UCSD-AML1 (cell line): ENCODE results near the gene SLC6A18.

Experiments used
- DNase-seq: peaks from one replicate; lab custom pipeline; 2025; ENCODE audit not compliant: unreplicated experiment; lab: John Stamatoyannopoulos, UW

Gene SLC6A18

DNA sequence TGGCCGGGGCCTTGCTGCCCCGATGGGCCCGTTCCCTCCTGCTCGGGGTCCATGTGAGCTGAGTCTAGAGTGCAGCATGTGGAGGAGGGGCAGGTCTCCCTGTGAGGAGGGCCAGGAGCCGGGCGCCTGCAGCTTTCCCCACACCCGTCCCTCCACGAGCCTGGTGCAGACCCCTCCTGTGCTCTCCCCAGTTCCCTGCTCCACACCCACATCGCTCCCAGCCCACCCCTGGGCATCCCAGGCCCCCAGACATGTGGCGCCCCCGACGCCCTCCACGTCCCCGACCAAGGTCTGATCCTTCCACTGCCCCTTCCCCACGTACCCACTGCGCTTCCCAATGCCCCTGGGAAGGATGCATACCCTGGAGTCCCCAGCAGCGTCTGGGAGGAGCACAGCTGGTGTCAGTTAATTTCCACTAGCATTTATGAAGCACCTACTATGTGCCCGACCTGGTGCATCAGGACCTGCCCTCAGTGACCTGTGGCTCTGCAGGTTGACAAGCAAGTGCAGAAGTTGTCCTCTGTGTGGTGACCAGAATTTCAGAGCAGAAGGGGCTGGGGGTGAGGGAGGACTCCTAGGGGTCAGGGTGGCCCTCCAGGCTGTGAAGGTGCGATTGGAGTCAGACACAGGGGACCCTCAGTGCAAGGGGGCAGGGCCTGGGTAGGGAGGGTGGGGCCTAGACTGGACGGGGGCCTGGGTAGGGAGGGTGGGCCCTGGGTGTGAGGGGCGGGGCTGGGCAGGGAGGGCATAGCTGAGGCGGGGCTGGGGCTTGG, 10.8 kb upstream of the SLC6A18 start:
- no peak for DNase-seq

DNA sequence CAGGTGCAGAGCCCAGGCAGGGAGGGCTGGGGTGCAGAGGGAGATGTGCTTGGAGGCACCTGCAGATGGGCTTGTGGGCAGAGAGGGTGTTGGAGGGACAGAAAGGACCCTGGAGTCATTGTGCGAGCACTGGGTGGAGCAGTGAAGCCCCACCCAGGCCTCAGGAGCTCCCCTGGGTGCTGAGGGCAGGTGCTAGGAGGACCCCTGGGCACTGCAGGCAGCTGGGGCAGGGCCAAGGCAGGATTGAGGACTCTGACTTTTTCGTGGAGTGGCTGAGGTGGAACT, 10.3 kb upstream of the SLC6A18 start:
- no peak for DNase-seq

DNA sequence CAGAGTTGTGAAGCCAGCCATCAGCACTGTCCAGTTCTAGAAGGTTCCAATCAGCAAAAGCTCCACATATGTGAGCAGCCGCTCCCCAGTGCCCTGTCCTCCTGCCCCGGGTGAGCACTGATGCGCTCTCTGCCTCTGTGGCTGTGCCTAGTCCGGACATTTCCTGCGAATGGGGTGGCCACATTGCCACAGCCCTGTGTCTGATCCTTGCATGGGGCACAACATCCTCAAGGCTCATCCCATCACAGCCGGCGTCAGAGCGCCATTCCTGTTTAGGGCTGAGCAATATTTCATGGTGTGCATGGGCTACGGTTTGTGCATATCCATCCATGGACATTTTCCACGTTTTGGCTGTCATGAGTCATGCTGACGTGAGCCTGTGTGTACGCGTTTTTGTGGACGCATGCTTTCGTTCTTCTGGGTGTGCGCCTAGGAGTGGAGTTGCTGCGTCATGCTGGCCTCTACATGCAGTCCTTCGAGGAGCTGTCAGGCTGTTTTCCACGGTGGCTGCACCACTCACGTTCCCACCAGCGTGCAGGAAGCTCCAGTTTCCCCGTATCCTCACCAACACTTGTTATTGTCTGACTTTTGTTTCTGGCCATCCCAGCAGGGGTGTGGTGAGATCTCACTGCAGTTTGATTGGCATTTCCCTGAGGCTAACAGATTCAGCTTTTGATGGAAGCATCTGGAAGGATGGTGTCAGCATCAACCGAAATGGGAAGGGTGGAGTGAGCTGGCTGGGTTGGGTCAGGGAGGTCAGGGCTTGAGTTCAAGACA, 9.7 kb upstream of the SLC6A18 start:
- no peak for DNase-seq

DNA sequence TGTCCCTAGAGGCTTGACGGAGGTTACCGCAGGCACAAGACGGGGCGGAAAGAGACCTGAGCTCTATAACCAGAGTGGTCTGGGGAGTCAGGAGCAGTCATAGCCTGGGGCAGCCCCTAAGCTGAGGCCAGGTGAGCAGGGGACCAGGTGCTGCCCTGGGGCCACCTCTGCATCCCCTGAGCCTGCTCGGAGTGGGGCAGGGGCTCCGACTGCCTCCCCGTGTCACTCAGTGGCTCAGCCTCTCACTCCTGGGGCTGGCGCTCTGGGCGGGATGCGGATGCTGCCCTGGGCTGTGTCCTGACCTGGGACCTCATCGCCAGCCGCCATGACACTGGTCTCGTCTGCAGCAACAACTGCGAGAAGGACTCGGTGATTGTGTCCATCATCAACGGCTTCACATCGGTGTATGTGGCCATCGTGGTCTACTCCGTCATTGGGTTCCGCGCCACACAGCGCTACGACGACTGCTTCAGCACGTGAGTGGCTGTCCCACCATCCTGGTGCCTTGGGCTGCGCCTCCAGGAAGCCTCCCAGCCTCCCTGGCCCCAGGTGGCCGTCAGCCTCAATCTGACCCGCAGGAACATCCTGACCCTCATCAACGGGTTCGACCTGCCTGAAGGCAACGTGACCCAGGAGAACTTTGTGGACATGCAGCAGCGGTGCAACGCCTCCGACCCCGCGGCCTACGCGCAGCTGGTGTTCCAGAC, 8.8 kb upstream of the SLC6A18 start:
- no peak for DNase-seq

DNA sequence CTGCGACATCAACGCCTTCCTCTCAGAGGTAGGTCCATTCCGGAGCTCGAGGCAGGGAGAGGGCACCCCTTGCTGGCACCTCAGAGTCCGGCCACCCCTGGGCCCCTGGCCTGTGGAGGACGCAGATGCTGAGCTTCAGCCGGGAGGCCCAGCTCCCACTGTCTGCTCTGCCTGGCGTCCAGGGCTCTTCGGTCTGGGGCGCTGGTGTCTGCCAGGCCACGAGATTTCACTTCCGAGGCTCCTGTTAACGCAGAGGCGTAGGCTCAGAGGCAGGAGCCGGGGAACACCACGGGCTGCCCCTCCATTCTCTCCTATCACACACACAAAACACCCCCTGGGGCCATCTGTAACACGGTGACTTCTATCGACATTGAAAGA, 8.3 kb upstream of the SLC6A18 start:
- no peak for DNase-seq

DNA sequence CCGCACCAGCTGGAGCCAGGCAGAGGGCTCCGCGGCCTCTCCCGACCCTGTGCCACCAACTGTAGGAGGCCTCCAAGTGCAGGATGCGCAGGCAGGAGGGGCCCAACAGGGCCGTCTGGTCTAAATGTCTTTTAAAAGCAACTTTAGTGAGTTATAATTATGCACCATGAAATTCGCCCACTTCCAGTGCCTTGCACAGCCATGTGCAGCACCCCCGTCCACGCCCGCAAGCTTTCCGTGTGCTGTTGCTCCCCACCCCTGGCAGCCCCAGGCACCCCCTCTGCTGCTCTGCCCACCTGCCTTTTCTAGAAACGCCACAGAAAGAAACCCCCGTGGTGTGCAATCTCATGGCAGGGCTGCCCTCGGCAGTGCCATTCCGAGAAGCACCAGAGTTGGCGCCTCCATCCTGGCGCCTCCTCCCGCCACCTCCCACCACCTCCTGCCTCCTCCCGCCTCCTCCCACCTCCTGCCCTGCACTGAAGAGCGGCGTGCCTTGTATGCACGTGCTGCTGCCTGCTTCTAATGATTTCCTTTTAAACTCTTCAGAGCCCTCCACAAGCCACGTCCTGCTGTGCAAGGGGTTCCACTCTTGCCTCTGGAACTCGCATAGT, 7.5 kb upstream of the SLC6A18 start:
- no peak for DNase-seq

DNA sequence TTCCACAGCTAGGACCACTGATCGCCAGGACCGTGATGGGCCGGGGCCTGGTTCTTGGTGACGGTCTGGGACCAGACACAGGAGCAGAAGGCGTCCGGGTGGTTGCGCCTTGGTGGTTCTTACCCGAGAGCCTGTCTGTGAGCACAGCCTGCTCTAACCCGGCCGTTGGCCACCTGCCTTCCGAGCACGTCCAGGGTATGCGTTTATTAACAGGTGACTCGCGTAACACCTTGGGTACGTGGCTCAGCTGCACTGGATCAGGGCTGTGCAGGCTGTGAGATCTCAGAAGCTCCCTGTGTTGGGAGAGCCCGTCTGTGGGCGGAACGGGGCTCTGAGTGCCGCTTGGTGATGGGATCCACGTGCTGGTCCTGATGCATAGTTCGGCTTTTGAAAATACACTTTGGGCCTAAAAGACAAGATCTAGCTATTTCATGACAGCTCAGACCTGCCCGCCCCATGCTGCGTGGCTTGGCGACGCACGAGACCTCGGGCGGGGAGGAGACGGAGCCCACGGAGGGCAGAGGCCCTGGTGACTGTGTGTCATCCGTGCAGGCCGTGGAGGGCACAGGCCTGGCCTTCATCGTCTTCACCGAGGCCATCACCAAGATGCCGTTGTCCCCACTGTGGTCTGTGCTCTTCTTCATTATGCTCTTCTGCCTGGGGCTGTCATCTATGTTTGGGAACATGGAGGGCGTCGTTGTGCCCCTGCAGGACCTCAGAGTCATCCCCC, 6.7 kb upstream of the SLC6A18 start:
- DNase-seq = no peak

DNA sequence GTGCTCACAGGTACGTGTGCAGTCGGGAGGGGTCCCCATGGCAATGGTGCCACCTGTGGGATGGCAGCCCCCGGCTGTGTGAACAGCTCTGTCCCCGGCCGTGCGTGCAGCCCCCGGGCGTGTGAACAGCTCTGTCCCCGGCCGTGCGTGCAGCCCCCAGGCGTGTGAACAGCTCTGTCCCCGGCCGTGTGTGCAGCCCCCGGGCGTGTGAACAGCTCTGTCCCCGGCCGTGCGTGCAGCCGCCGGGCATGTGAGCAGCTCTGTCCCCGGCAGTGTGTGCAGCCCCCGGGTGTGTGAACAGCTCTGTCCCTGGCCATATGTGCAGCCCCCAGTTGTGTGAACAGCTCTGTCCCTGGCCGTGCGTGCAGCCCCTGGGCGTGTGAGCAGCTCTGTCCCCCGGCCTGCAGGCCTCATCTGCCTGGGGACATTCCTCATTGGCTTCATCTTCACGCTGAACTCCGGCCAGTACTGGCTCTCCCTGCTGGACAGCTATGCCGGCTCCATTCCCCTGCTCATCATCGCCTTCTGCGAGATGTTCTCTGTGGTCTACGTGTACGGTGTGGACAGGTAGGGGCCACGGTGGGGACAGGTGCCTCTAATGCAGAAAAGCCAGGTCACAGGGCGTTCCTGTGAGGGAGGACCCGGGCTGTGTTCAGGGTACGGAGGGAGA, 5.9 kb upstream of the SLC6A18 start:
- no peak for DNase-seq

DNA sequence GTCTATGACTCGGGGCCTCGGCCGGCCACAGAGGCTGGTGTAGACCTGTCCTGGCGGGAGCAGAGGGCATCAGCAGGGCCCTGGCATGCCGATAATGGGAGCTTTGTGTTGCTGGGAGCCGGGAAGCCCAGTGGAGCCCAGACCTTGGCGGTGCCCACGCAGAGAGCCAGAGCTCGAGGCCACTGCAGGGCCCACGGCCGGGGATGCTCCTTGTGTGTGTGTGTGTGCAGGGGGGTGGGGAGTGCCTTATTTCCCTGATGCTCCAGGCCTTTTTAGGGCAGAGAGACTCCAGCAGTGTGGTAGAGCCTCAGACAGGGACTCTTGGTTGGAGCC, 5.4 kb upstream of the SLC6A18 start:
- DNase-seq = no peak

DNA sequence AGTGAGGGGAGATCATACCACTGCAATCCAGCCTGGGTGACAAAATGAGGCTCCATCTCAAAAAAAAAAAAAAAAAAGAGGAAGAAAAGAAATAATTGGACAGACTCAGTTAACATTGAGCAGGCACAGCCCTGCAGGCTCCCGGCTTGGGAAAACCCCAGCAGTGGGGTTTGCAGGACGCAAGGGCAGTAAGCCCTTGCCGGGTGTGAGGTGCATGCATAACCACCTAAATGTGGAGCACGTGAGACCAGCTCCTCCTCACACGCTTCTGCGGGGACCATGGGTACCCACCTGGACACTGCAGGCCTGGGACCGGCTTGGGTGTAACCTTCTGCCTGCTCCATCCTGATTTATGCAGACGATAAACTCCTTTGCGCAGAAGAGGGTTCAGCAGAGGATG, 4.8 kb upstream of the SLC6A18 start:
- no peak for DNase-seq

DNA sequence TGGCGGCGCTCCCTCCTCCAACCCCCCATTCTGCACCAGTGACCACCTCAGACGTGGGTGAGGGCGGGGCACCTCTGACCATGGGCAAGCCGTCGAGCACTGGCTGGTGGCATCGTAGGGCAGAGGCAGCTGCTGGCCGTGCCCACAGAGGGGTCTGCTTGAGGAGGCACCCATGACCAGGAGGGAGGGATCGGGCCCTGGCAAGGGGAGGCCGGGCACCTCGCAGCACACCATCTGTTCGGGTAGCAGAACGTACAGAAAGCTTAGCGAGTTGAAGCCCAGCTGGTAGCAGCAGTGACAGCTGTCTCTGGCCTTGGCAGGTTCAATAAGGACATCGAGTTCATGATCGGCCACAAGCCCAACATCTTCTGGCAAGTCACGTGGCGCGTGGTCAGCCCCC, 4.3 kb upstream of the SLC6A18 start:
- no peak for DNase-seq

DNA sequence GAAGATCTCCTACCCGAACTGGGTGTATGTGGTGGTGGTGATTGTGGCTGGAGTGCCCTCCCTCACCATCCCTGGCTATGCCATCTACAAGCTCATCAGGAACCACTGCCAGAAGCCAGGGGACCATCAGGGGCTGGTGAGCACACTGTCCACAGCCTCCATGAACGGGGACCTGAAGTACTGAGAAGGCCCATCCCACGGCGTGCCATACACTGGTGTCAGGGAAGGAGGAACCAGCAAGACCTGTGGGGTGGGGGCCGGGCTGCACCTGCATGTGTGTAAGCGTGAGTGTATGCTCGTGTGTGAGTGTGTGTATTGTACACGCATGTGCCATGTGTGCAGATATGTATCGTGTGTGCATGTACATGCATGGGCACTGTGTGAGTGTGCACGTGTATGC, 3.5 kb upstream of the SLC6A18 start:
- no peak for DNase-seq

DNA sequence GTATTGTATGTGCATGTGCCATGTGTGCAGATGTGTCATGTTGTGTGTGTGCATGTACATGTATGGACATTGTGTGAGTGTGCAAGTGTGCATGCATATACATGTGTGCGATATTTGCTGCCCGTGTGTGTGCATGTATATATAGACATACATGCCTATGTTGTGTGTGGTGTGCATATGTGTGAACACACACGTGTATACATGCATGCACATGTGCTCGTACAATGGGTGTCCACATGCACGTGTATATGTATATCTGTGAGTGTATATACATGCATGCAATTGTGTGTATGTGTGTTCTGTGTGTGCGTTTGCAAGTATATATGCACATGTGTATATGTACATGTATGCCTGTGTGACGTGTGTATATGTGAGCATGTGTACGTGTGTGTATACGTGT, 3.0 kb upstream of the SLC6A18 start:
- no peak for DNase-seq

DNA sequence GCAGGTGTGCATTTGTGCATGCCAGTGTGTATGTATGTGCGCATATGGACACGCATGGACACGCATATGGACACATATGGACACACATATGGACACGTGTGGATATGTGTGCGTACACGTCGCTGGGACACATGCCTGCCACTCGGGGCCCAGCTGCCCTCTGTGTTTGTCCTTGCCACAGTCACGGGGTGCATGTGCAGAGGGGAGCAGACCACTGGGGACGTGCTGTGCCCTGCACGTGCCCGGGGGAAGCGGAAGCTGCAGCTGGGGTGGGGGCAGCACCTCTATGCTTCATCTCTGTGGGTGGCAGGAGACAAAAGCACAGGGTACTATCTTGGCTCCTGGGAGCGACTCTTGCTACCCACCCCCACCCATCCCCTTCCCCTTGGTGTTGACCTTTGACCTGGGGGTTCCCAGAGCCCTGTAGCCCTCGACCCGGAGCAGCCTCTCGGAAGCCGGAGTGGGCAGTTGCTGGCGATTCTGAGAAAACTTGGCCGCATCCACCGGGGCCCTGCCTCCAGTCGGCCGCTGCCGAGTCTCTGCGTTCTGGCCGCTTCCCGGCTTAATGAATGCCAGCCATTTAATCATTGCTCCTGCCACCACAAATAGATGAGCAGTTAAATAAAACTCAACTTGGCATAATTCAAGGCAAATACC, 2.4 kb upstream of the SLC6A18 start:
- no peak for DNase-seq

DNA sequence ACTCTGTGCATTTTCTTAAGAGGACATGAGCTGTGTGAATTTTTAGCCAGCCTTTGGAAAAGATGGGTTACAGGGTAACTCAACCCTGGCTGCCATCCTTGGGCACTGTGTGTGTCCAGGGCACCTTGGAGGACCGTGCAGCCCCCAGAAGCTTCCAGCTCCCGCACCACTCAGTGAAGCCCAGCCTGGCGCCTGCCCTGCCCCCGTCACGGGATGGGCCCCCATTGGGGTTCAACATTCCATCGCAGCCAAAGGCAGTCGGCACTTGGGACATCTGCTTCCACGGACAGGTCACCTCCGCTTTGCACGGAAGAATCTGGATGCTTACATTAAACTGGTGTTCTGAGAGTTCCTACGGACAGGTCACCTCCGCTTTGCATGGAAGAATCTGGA, 1.9 kb upstream of the SLC6A18 start:
- DNase-seq = no peak

DNA sequence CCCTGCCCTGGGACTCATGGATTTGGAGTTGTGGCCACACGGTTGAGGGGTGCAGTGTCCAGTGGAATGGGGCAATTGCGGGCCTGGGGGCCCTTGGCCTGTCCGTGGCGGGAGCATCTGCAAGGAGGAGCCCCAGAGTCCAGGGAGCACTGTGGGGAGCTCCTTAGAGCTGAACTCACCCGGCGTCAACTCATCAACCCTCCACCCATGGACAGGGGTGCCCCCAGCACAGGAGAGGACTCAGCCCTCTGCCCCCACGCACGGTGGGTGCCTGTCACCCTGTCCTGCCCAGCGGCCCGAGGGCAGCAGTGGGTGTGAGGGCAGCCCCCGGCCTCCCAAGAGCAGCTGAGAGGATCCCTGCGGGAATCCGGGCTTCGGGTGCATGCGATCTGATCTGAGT, 550 bp upstream of the SLC6A18 start:
- no peak for DNase-seq

DNA sequence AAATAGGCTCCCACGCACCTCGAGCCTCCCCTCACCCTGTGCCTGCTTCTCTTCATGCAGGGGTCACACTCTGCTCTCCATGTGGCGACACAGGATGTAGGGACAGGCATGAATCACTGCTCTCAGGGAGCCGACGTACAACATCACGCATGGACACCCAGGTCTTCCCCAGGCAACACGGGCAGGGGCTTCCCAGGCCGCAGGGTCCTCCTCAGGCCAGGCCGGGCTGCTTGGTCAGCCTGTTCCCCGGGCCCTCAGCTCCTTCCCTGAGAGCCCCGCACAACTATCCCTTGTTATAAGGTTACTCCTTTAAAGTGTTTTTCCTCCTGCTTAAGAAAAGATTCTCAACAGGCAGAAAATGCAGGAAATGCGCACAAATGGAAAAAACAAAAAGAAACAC, 1.1 kb downstream of the SLC6A18 start:
- DNase-seq = no peak

DNA sequence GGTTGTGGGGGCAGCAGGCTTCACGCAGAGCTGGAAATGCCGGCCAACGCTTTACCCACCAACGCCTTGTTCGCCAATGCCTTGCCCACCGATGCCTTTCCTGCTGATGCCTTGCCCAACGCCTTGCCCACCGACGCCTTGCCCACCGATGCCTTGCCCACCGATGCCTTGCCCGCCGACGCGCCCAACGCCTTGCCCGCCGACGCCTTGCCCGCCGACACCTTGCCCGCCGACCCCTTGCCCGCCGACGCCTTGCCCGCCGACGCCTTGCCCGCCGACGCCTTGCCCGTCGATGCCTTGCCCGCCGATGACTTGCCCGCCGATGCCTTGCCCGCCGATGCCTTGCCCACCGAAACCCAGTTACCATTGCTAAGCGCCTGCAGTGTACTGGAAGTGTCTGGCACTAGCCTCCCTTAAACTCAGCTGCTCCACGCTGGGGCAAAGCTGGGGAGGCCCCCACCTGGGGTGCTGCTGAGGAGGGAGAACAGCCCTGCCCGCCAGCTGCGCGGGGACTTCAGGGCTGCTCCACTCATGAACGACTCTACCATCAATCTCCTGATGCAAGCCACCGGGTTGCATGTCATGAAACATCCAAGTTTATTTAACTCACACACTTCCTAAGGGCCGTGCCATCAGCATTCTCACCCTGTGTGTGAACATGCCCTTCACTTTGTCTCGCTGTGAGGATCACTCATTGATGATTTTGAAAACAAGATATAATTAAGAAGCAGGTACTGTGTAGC, 1.8 kb downstream of the SLC6A18 start:
- no peak for DNase-seq

DNA sequence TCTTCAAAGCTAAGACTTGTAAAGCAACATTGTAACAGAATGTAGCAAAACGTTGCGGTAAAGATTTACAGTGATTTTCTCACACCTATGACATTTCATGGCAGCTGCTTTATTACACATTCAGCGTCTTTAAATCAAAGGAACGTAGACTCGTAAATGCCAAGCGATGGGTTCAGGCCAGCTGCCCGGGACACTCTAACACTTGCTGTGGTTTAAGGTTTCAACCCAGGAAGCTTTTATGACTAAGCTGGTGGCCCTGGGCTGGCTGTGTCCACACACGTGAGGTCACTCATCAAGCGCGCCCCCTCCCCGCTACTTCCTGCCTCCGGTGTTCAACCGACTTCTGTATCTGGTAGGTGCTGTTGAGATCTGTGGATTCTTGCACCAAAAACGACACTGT, 2.5 kb downstream of the SLC6A18 start:
- DNase-seq = no peak

DNA sequence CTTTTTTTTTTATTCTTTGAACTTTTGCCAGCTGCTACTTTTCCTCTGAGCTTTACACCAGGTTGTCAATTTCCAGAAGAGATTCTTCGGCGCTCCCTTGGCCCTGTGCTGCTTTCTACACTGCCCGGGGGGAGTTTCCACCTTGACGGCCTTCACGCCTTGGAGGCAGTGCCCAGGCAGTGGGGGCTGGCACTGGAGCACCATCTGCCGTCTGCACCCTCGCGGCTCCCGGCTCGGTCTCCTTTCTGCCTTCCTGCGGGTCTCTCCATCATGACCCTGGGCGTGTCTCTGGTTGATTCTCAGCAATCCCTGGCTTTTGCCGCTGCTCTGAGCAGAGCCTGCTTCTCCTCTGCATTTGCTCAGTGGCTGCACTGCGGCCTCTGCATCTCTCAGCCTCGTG, 2.9 kb downstream of the SLC6A18 start:
- DNase-seq = no peak
